RWPE2 (cell line): ENCODE measurements around the gene PLEKHJ1.
A peak's percentile ranks its signal among the peaks of the same experiment; 100 is the strongest.

Source experiments
- ATAC-seq: fragments of 200-7000 bp; cut with Tn5 transposase; 3 replicates; pipeline ENCODE4 v1.9.1; 2021; ENCODE audit warnings: low read depth
- DNase-seq: peaks from one replicate; pipeline ENCODE4 v3.0.0-alpha.2; 2020; ENCODE audit warnings: low spot score
- H3K27ac ChIP-seq: fragments of 450-650 bp; 2 replicates; pipeline ENCODE4 v1.5.1; 2017; ENCODE audit warnings: mild to moderate bottlenecking; ENCODE audit not compliant: poor library complexity, severe bottlenecking
- H3K27me3 ChIP-seq: fragments of 250-450 bp; sonication (Bioruptor Pico); 2 replicates; pipeline ENCODE4 v1.5.1; 2021; ENCODE audit warnings: mild to moderate bottlenecking, moderate library complexity; ENCODE audit not compliant: insufficient read depth, poor library complexity, severe bottlenecking
- H3K36me3 ChIP-seq: fragments of 250-450 bp; sonication (Bioruptor Pico); 2 replicates; pipeline ENCODE4 v1.5.1; 2020; ENCODE audit warnings: low read depth, mild to moderate bottlenecking, moderate library complexity
- H3K4me1 ChIP-seq: fragments of 250-450 bp; sonication (Bioruptor Pico); 2 replicates; pipeline ENCODE4 v1.5.1; 2021; ENCODE audit warnings: mild to moderate bottlenecking, moderate library complexity; ENCODE audit not compliant: insufficient read depth, poor library complexity, severe bottlenecking
- H3K4me3 ChIP-seq: fragments of 250-450 bp; sonication (Bioruptor Pico); 2 replicates; pipeline ENCODE4 v1.5.1; 2021; ENCODE audit warnings: mild to moderate bottlenecking, moderate library complexity; ENCODE audit not compliant: severe bottlenecking
- H3K9me3 ChIP-seq: fragments of 250-450 bp; sonication (Bioruptor Pico); 2 replicates; pipeline ENCODE4 v1.5.1; 2021; ENCODE audit warnings: mild to moderate bottlenecking, moderate library complexity; ENCODE audit not compliant: severe bottlenecking
- CTCF ChIP-seq: fragments of 450-650 bp; IDR thresholded peaks from one replicate; pipeline ENCODE4 v1.5.1; 2017; ENCODE audit warnings: mild to moderate bottlenecking, moderate library complexity; ENCODE audit not compliant: poor library complexity, severe bottlenecking

Gene PLEKHJ1

GRCh38 chr19:2248136-2249009 lies 12.2 kb upstream of the PLEKHJ1 start:
- H3K4me1 ChIP-seq: no peaks in the 10 kb centered on the region
- H3K9me3 ChIP-seq: no peaks in the 10 kb centered on the region
- no peak for TF ChIP-seq CTCF
- DNase-seq (no peak), ATAC-seq (no peak)
- H3K27ac ChIP-seq: no peak overlapping the region
- peaks cover 33% of the 10 kb centered on the region for H3K27me3 ChIP-seq
- H3K4me3 ChIP-seq: no peak overlapping the region
- H3K36me3 ChIP-seq: peaks cover 42% of the 10 kb centered on the region

DNA sequence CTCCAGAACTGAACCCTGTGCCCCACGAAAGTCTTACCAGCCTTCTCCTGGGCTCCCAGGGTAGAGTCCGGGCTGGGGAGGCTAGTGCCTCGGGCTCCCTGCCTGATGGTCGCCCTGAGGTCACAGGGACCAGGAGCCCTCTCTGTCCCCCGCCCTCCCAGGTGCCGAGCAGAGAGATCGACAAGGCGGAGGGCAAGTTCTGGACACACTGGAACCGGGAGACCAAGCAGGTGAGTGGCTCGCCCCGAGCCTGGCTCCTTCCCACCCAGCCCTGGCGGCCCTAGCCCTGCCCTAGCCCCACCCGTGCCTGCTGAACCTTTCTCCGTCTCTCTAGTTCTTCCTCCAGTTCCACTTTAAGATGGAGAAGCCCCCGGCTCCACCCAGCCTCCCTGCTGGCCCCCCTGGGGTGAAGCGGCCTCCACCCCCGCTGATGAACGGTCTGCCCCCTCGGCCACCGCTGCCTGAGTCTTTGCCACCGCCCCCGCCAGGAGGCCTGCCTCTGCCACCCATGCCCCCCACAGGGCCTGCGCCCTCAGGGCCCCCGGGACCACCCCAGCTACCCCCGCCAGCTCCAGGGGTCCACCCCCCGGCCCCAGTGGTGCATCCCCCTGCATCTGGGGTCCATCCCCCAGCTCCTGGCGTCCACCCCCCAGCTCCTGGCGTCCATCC lies 11.4 kb upstream of the PLEKHJ1 start:
- H3K4me1 ChIP-seq: no peaks in the 10 kb centered on the region
- H3K9me3 ChIP-seq: no peaks in the 10 kb centered on the region
- DNase-seq: no peak
- peaks cover 25% of the 10 kb centered on the region for H3K27me3 ChIP-seq
- H3K36me3 ChIP-seq: peaks cover 50% of the 10 kb centered on the region
- no peak overlapping the region for H3K4me3 ChIP-seq
- no peak for ATAC-seq
- H3K27ac ChIP-seq: no peak overlapping the region
- no peak for TF ChIP-seq CTCF

DNA sequence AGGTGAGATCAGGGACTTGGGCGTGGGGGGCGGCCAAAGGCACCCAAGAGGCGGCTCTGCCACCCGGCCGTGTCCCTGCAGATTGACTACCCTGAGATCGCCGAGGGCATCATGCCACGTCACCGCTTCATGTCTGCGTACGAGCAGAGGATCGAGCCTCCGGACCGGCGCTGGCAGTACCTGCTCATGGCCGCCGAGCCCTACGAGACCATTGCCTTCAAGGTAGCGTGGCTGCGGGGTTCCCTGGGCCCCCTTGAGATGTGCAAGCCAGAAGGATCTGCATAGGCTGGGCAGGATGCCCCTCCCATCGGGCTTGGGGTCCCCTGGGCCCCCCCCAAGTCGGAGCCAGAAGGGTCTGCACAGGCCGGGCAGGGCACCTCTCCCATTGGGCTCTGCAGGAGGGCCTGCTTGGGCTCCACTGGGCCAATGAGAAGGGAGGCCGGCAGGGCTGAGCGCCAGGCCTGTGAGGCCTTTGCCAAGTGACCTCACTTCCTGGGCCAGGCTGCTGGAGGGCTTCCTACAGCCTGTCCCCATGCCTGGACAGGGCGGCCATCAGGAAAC lies 10.8 kb upstream of the PLEKHJ1 start:
- DNase-seq (peak; percentile 65), ATAC-seq (peak; percentile 37; the same call in 2 of the 3 replicates)
- no peak overlapping the region for H3K4me3 ChIP-seq
- TF ChIP-seq CTCF: no peak
- H3K9me3 ChIP-seq: no peaks in the 10 kb centered on the region
- no peaks in the 10 kb centered on the region for H3K4me1 ChIP-seq
- H3K27ac ChIP-seq: no peak overlapping the region
- H3K27me3 ChIP-seq: peaks cover 18% of the 10 kb centered on the region
- H3K36me3 ChIP-seq: peaks cover 57% of the 10 kb centered on the region

DNA sequence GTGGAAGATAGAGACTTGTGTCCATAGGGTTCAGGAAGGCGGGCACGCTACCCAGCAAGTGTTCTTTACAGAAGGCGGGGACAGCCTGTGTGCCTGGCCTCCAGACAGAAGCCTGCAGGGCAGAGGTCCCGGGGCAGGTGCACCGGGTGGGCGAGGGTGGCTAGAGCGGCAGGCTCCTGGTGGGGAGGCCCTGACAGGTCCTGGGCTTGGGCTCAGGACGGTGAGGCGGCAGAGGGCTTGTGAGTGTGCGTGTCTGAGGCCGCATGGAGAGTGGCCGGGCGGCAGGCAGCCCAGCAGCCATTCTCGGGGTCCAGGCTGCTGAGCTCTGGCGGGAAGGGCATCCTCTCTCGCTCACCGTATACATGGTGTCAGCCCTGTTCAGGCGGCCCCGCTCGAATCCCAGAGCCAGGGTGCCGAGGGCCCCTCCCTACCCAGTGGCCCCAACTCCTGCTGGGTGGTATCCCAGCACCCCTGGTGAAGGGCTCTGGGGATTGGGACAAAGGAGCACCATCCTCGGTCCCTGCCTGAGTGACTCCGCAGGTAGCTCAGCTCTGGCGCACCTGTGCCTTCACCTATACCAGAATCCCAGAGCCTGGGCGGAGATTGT lies 10.0 kb upstream of the PLEKHJ1 start:
- Histone ChIP-seq H3K4me1 (no peaks in the 10 kb centered on the region), H3K4me3 (no peak overlapping the region), H3K9me3 (no peaks in the 10 kb centered on the region), H3K36me3 (peaks cover 65% of the 10 kb centered on the region), H3K27me3 (peaks cover 13% of the 10 kb centered on the region), H3K27ac (no peak overlapping the region)
- ATAC-seq: no peak
- TF ChIP-seq CTCF: no peak
- DNase-seq: no peak
